HL-60 (cell line): ENCODE data around the gene ANKS3.

Source experiments
- CTCF ChIP-seq: IDR thresholded peaks from one replicate; pipeline ENCODE4 v1.5.1; 2011; ENCODE audit warnings: low read length, control low read depth, inconsistent platforms; ENCODE audit not compliant: insufficient read depth
- GABPA ChIP-seq: IDR thresholded peaks from 2 replicates; pipeline ENCODE4 v1.6.1; 2012; ENCODE audit warnings: low read depth
- POLR2AphosphoS5 ChIP-seq: IDR thresholded peaks from 2 replicates; pipeline ENCODE4 v1.6.1; 2012; ENCODE audit warnings: low read depth
- SPI1 ChIP-seq: IDR thresholded peaks from 2 replicates; pipeline ENCODE4 v1.6.1; 2012; ENCODE audit warnings: low read depth, mild to moderate bottlenecking, borderline replicate concordance

- TF ChIP-seq CTCF (no peak), POLR2AphosphoS5 (no peak), SPI1 (no peak), GABPA (no peak)
Measured at GRCh38 chr16:4647644-4647980, 86.5 kb downstream of the ANKS3 start.
